Measurements from ENCODE around the gene EARS2. TPM values are rescaled to one million over a fixed set of nuclear protein-coding genes. Genes with fewer than 3 reads are reported as not detected.

The EARS2 gene
- total RNA-seq, 1 experiment from 2014 or later: 32.8 TPM

GRCh38 chr16:23480257-23480656, 76.9 kb downstream of the EARS2 start:
- ChIA-PET CTCF (interaction anchor here (0.5 to 0.7 kb wide), 2 partner anchors 10 to 1706 kb away, joined by 3 to 4 read pairs; no protein-coding TSS in a partner anchor), POLR2A (interaction anchor here (1.1 to 1.5 kb wide), 2 partner anchors 10 to 17 kb away, joined by 3 to 6 read pairs; no protein-coding TSS in a partner anchor)
- Mint-ChIP-seq H3K27ac (ENCODE audit: low read depth, unreplicated experiment) (no peak overlapping the region), H3K36me3 (ENCODE audit: insufficient read depth, unreplicated experiment) (peaks cover 95% of the 10 kb centered on the region), H3K4me1 (ENCODE audit: insufficient read depth, unreplicated experiment) (no peaks in the 10 kb centered on the region), H3K9me3 (ENCODE audit: unreplicated experiment) (no peaks in the 10 kb centered on the region), H3K4me3 (ENCODE audit: unreplicated experiment) (no peak overlapping the region), H3K27me3 (ENCODE audit: insufficient read depth, unreplicated experiment) (no peaks in the 10 kb centered on the region)
- intact Hi-C loops (cut with micrococcal nuclease): no loop called here
- BruUV-seq (replicated peaks): no TSS peak
- DNase-seq (ENCODE audit: unreplicated experiment): no peak
- TF ChIP-seq CTCF (IDR thresholded peaks at IDR 0.05; ENCODE audit: unreplicated experiment): no peak

GRCh38 chr16:23479138-23479537, 78.0 kb downstream of the EARS2 start:
- H3K36me3 Mint-ChIP-seq (ENCODE audit: insufficient read depth, unreplicated experiment): peaks cover 93% of the 10 kb centered on the region
- H3K9me3 Mint-ChIP-seq (ENCODE audit: unreplicated experiment): no peaks in the 10 kb centered on the region
- intact Hi-C loops (cut with micrococcal nuclease): no loop called here
- no peak for TF ChIP-seq CTCF (IDR thresholded peaks at IDR 0.05; ENCODE audit: unreplicated experiment)
- ChIA-PET CTCF (interaction anchor here (0.9 kb wide), 1 partner anchor 10 kb away, joined by 3 read pairs; no protein-coding TSS in a partner anchor), POLR2A (interaction anchor here (1.1 to 1.5 kb wide), 2 partner anchors 11 to 18 kb away, joined by 3 to 6 read pairs; no protein-coding TSS in a partner anchor)
- no peaks in the 10 kb centered on the region for H3K4me1 Mint-ChIP-seq (ENCODE audit: insufficient read depth, unreplicated experiment)
- no peak overlapping the region for H3K4me3 Mint-ChIP-seq (ENCODE audit: unreplicated experiment)
- H3K27me3 Mint-ChIP-seq (ENCODE audit: insufficient read depth, unreplicated experiment): no peaks in the 10 kb centered on the region
- H3K27ac Mint-ChIP-seq (ENCODE audit: low read depth, unreplicated experiment): no peak overlapping the region
- BruUV-seq (replicated peaks): no TSS peak
- no peak for DNase-seq (ENCODE audit: unreplicated experiment)

- ChIA-PET CTCF (no interaction called here), POLR2A (interaction anchor here (1.5 kb wide), 1 partner anchor 19 kb away, joined by 6 read pairs; no protein-coding TSS in a partner anchor)
- peaks cover 96% of the 10 kb centered on the region for H3K36me3 Mint-ChIP-seq (ENCODE audit: insufficient read depth, unreplicated experiment)
- TF ChIP-seq CTCF (IDR thresholded peaks at IDR 0.05; ENCODE audit: unreplicated experiment): no peak
- BruUV-seq (replicated peaks): no TSS peak
- no peaks in the 10 kb centered on the region for H3K9me3 Mint-ChIP-seq (ENCODE audit: unreplicated experiment)
- intact Hi-C loops (cut with micrococcal nuclease): no loop called here
- no peak overlapping the region for H3K27ac Mint-ChIP-seq (ENCODE audit: low read depth, unreplicated experiment)
- no peak for DNase-seq (ENCODE audit: unreplicated experiment)
- H3K27me3 Mint-ChIP-seq (ENCODE audit: insufficient read depth, unreplicated experiment): no peaks in the 10 kb centered on the region
- H3K4me1 Mint-ChIP-seq (ENCODE audit: insufficient read depth, unreplicated experiment): no peaks in the 10 kb centered on the region
- H3K4me3 Mint-ChIP-seq (ENCODE audit: unreplicated experiment): no peak overlapping the region
Observed at GRCh38 chr16:23478566-23478965, 78.6 kb downstream of the EARS2 start.

- no peak overlapping the region for H3K27ac Mint-ChIP-seq (ENCODE audit: low read depth, unreplicated experiment)
- BruUV-seq (replicated peaks): no TSS peak
- DNase-seq (ENCODE audit: unreplicated experiment): no peak
- H3K27me3 Mint-ChIP-seq (ENCODE audit: insufficient read depth, unreplicated experiment): no peaks in the 10 kb centered on the region
- H3K4me3 Mint-ChIP-seq (ENCODE audit: unreplicated experiment): no peak overlapping the region
- intact Hi-C loops (cut with micrococcal nuclease): no loop called here
- no peak for TF ChIP-seq CTCF (IDR thresholded peaks at IDR 0.05; ENCODE audit: unreplicated experiment)
- H3K4me1 Mint-ChIP-seq (ENCODE audit: insufficient read depth, unreplicated experiment): no peaks in the 10 kb centered on the region
- POLR2A ChIA-PET: no interaction called here
- H3K9me3 Mint-ChIP-seq (ENCODE audit: unreplicated experiment): no peaks in the 10 kb centered on the region
- H3K36me3 Mint-ChIP-seq (ENCODE audit: insufficient read depth, unreplicated experiment): peaks cover 82% of the 10 kb centered on the region
- CTCF ChIA-PET: interaction anchor here (0.9 kb wide), 1 partner anchor 13 kb away, joined by 3 read pairs; no protein-coding TSS in a partner anchor
Observed at GRCh38 chr16:23476289-23476688, 80.9 kb downstream of the EARS2 start.

Other genes starting within 250 kb of the EARS2 start
- gene COG7, start 104.2 kb downstream of the EARS2 start, total RNA-seq (2022): 10.0 and 16.7 TPM in 2 replicates
- gene GGA2, start 46.9 kb downstream of the EARS2 start, total RNA-seq (2022): 22.2 and 40.9 TPM in 2 replicates
- 49.1 and 50.8 TPM in 2 replicates for gene UBFD1, start 377 bp upstream of the EARS2 start, total RNA-seq (2022)
- 98.3 and 112 TPM in 2 replicates for gene NDUFAB1, start 39.0 kb upstream of the EARS2 start, total RNA-seq (2022)
- 13.7 and 20.8 TPM in 2 replicates for gene PALB2, start 84.0 kb upstream of the EARS2 start, total RNA-seq (2022)
- gene DCTN5, start 84.1 kb upstream of the EARS2 start, total RNA-seq (2022): 66.6 and 84.8 TPM in 2 replicates
- 50.7 and 74.8 TPM in 2 replicates for gene PLK1, start 121.5 kb upstream of the EARS2 start, total RNA-seq (2022)
- gene ERN2, start 155.9 kb upstream of the EARS2 start, total RNA-seq (2022): not detected in 2 replicates
- not detected in 2 replicates for gene CHP2, start 197.7 kb upstream of the EARS2 start, total RNA-seq (2022)